Dendritic cell treated with granulocyte-macrophage colony-stimulating factor and Interleukin-4, amounts not matched to agents 40 ng/mL and 50 ng/mL, for 4 days (primary cell): ENCODE measurements around the gene ARHGAP15.

Experiments used
- H3K27ac Mint-ChIP-seq: one replicate; pipeline ENCODE4 v1.8.0; 2022; ENCODE audit warnings: mild to moderate bottlenecking, mixed read lengths
- H3K27me3 Mint-ChIP-seq: one replicate; pipeline ENCODE4 v1.8.0; 2022; ENCODE audit warnings: mild to moderate bottlenecking, mixed read lengths
- H3K36me3 Mint-ChIP-seq: one replicate; pipeline ENCODE4 v1.8.0; 2022; ENCODE audit warnings: low read depth, mixed read lengths
- H3K4me1 Mint-ChIP-seq: one replicate; pipeline ENCODE4 v1.8.0; 2022; ENCODE audit warnings: low read depth, mixed read lengths
- H3K4me3 Mint-ChIP-seq: one replicate; pipeline ENCODE4 v1.8.0; 2022; ENCODE audit warnings: mild to moderate bottlenecking, moderate library complexity, mixed read lengths
- H3K9me3 Mint-ChIP-seq: one replicate; pipeline ENCODE4 v1.8.0; 2022; ENCODE audit warnings: mixed read lengths
- intact Hi-C: fragments of 100-400 bp; cut with micrococcal nuclease; formaldehyde crosslinking; loops from one replicate; pipeline ENCODE4 v1.15.0; 2022

Gene ARHGAP15

DNA sequence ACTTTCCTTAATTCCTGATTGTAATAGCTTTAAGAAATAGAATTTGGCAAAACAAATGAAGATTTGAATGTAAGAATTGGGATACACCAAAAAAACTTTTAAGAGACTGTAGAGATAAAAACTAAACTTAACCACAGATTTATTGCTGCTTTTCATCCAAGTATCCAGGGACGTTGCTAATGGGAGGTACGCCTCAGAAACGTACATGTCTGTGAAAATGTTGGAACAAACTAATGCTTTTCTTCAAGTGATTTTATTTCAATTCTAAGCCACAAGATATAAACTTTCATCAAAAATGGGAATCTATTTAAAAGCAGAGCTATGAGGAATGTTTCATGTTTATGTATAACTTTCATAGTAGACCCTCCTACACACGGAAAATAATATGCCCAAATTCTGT is 66.3 kb downstream of the ARHGAP15 start:
- Mint-ChIP-seq H3K36me3 (peaks cover 8% of the 10 kb centered on the region), H3K27ac (no peak overlapping the region), H3K9me3 (no peaks in the 10 kb centered on the region), H3K4me3 (no peak overlapping the region), H3K4me1 (peaks cover 6% of the 10 kb centered on the region), H3K27me3 (no peaks in the 10 kb centered on the region)
- intact Hi-C loops = no loop called here

DNA sequence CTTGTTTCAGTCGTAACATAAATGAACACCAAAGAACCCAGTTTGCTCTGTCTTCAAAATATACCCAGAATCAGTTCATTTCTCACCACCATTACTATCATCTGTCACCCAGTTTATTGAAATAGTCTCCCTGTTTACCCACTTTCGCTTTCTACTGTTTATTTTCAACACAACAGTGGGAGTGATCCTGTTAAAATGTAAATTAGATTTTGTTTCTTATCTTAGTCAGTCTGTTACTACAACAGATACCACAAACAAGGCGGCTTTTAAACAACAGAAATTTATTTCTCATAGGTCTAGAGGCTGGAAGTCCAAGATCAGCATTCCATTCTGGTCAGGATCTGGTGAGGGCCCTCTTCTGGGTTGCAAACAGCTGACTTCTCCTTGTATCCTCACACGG is 74.8 kb downstream of the ARHGAP15 start:
- intact Hi-C loops = no loop called here
- no peak overlapping the region for H3K4me3 Mint-ChIP-seq
- peaks cover 55% of the 10 kb centered on the region for H3K36me3 Mint-ChIP-seq

GRCh38 chr2:143205106-143205764 is 76.0 kb downstream of the ARHGAP15 start:
- no peaks in the 10 kb centered on the region for H3K9me3 Mint-ChIP-seq
- intact Hi-C loops = no loop called here
- H3K4me3 Mint-ChIP-seq = no peak overlapping the region
- no peaks in the 10 kb centered on the region for H3K4me1 Mint-ChIP-seq
- no peaks in the 10 kb centered on the region for H3K27me3 Mint-ChIP-seq
- no peak overlapping the region for H3K27ac Mint-ChIP-seq
- H3K36me3 Mint-ChIP-seq = peaks cover 66% of the 10 kb centered on the region

More for the DNA sequence above, 74.8 kb downstream of the ARHGAP15 start:
- H3K9me3 Mint-ChIP-seq = no peaks in the 10 kb centered on the region
- H3K27me3 Mint-ChIP-seq = no peaks in the 10 kb centered on the region
- H3K27ac Mint-ChIP-seq = no peak overlapping the region
- H3K4me1 Mint-ChIP-seq = no peaks in the 10 kb centered on the region

GRCh38 chr2:143209570-143210445 is 80.6 kb downstream of the ARHGAP15 start:
- H3K4me1 Mint-ChIP-seq = no peaks in the 10 kb centered on the region
- no peaks in the 10 kb centered on the region for H3K9me3 Mint-ChIP-seq
- H3K36me3 Mint-ChIP-seq = peaks cover 32% of the 10 kb centered on the region
- intact Hi-C loops = no loop called here
- no peaks in the 10 kb centered on the region for H3K27me3 Mint-ChIP-seq
- no peak overlapping the region for H3K4me3 Mint-ChIP-seq
- no peak overlapping the region for H3K27ac Mint-ChIP-seq

- Mint-ChIP-seq H3K27me3 (no peaks in the 10 kb centered on the region), H3K9me3 (no peaks in the 10 kb centered on the region), H3K36me3 (peaks cover 28% of the 10 kb centered on the region), H3K27ac (no peak overlapping the region), H3K4me1 (no peaks in the 10 kb centered on the region), H3K4me3 (no peak overlapping the region)
- intact Hi-C loops = no loop called here
Observed at GRCh38 chr2:143210446-143210819, 81.2 kb downstream of the ARHGAP15 start.

DNA sequence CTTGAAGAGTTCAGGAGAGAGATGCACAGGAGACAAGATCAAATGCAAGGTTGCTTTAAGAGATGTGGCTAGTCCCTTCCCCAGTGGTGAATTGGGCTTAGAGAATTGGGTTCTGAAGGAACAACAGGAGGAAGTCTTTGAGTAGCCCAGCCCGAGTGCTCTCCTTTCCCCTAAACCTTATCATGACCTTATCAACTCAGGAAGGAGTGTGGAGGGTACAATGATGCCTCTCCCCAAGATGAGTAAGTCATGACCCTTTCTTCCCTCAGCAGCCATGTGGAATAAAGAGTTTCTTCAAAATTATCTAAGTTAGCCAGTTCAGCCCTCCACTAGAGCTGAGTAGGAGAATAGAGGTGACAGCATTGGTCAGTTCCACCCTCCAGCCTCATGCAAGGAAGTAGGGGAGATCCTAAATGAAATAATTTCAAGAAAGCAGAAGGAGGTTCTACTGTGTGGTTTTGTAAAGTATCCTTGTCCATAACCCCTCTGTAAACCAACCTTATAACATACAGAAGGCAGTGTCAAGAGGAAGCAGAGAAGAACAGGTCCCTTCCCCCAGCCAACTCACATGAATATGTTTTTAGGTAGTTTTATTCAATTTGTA is 88.4 kb downstream of the ARHGAP15 start:
- H3K36me3 Mint-ChIP-seq = peaks cover 15% of the 10 kb centered on the region
- H3K9me3 Mint-ChIP-seq = no peaks in the 10 kb centered on the region
- H3K4me3 Mint-ChIP-seq = no peak overlapping the region
- H3K27ac Mint-ChIP-seq = no peak overlapping the region
- no peaks in the 10 kb centered on the region for H3K27me3 Mint-ChIP-seq
- peaks cover 12% of the 10 kb centered on the region for H3K4me1 Mint-ChIP-seq
- intact Hi-C loops = no loop called here

DNA sequence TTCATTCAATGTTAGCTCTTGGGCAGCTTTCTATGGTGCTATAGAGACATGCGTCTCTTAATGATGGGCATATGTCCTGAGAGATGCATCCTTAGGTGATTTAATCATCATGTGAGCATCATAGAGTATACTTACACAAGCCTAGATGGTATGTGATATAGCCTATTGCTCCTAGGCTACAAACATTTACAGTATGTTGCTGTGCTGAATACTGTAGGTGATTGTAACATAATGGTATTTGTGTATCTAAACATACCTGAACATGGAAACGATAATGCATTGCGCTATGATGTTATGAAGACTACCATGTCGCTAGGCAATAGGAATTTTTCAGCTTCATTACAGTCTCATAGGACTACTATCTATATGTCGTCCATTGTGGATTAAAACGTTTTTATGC is 89.4 kb downstream of the ARHGAP15 start:
- H3K36me3 Mint-ChIP-seq = peaks cover 15% of the 10 kb centered on the region
- no peak overlapping the region for H3K4me3 Mint-ChIP-seq
- intact Hi-C loops = no loop called here
- peaks cover 12% of the 10 kb centered on the region for H3K4me1 Mint-ChIP-seq
- no peaks in the 10 kb centered on the region for H3K27me3 Mint-ChIP-seq
- H3K27ac Mint-ChIP-seq = no peak overlapping the region
- H3K9me3 Mint-ChIP-seq = no peaks in the 10 kb centered on the region

GRCh38 chr2:143219266-143219665 is 90.0 kb downstream of the ARHGAP15 start:
- Mint-ChIP-seq H3K36me3 (peaks cover 15% of the 10 kb centered on the region), H3K4me1 (peaks cover 12% of the 10 kb centered on the region), H3K27me3 (no peaks in the 10 kb centered on the region), H3K9me3 (no peaks in the 10 kb centered on the region), H3K27ac (no peak overlapping the region), H3K4me3 (no peak overlapping the region)
- intact Hi-C loops = no loop called here

GRCh38 chr2:143223556-143223955 is 94.3 kb downstream of the ARHGAP15 start:
- no peaks in the 10 kb centered on the region for H3K9me3 Mint-ChIP-seq
- H3K27me3 Mint-ChIP-seq = no peaks in the 10 kb centered on the region
- no peaks in the 10 kb centered on the region for H3K4me1 Mint-ChIP-seq
- H3K4me3 Mint-ChIP-seq = no peak overlapping the region
- intact Hi-C loops = loop anchor here (5.0 kb wide), 3 partner anchors 34 to 191 kb away; no protein-coding TSS in a partner anchor
- H3K27ac Mint-ChIP-seq = no peak overlapping the region
- peaks cover 8% of the 10 kb centered on the region for H3K36me3 Mint-ChIP-seq

- intact Hi-C loops = no loop called here
- no peaks in the 10 kb centered on the region for H3K27me3 Mint-ChIP-seq
- no peaks in the 10 kb centered on the region for H3K4me1 Mint-ChIP-seq
- no peak overlapping the region for H3K27ac Mint-ChIP-seq
- no peaks in the 10 kb centered on the region for H3K9me3 Mint-ChIP-seq
- H3K4me3 Mint-ChIP-seq = no peak overlapping the region
- H3K36me3 Mint-ChIP-seq = peaks cover 24% of the 10 kb centered on the region
Observed at GRCh38 chr2:143225931-143226330, 96.7 kb downstream of the ARHGAP15 start.

- H3K27ac Mint-ChIP-seq = no peak overlapping the region
- H3K4me1 Mint-ChIP-seq = no peaks in the 10 kb centered on the region
- H3K27me3 Mint-ChIP-seq = no peaks in the 10 kb centered on the region
- intact Hi-C loops = no loop called here
- peaks cover 25% of the 10 kb centered on the region for H3K36me3 Mint-ChIP-seq
- H3K9me3 Mint-ChIP-seq = peaks cover 6% of the 10 kb centered on the region
- no peak overlapping the region for H3K4me3 Mint-ChIP-seq
Observed at GRCh38 chr2:143226714-143227541, 97.7 kb downstream of the ARHGAP15 start.

DNA sequence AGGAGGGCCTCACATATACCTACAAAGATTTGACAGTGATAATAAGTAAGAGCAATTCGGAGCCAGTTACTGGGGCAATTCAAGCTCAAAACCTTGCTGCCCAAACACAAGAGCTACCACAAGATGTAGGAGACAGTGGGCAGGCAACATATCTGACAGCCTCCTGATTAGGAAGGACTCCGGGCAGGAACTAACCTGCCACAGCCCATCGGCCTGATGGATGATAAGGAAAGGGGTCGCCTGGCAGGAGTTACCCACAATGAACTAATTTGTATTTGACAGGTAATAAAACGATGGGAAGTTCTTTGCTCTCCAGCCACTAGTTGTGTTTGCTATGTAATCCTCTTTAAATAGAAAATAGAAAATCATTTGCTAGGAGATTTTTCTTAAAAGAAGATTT is 100.2 kb downstream of the ARHGAP15 start:
- Mint-ChIP-seq H3K27me3 (no peaks in the 10 kb centered on the region), H3K9me3 (peaks cover 28% of the 10 kb centered on the region), H3K27ac (no peak overlapping the region), H3K4me1 (no peaks in the 10 kb centered on the region), H3K4me3 (no peak overlapping the region), H3K36me3 (peaks cover 48% of the 10 kb centered on the region)
- intact Hi-C loops = no loop called here

- no peak overlapping the region for H3K4me3 Mint-ChIP-seq
- H3K9me3 Mint-ChIP-seq = peaks cover 28% of the 10 kb centered on the region
- no peaks in the 10 kb centered on the region for H3K4me1 Mint-ChIP-seq
- no peak overlapping the region for H3K27ac Mint-ChIP-seq
- H3K27me3 Mint-ChIP-seq = no peaks in the 10 kb centered on the region
- intact Hi-C loops = no loop called here
- H3K36me3 Mint-ChIP-seq = peaks cover 49% of the 10 kb centered on the region
Observed at GRCh38 chr2:143229952-143230351, 100.7 kb downstream of the ARHGAP15 start.
